ENCODE measurements around the gene VIPR2.

The VIPR2 gene

DNA sequence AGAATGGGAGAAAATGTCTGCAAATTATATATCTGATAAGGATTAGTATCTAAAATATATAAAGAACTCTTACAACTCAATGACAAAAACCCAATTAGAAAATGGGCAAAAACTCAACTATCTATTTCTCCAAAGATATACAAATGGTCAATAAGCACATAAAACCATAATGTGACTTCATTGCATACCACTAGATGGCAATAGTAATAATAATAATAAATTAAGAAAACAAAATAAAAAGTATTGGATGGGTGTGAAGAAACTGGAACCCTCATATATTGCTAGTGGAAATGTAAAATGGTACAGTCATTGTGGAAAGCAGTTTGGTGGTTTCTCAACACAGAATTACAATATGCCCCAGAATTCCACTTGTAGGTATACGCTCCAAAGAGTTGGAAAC, 98.8 kb downstream of the VIPR2 start:
- no peak for DNase-seq (ENCODE audit: extremely low read depth, low read depth)

DNA sequence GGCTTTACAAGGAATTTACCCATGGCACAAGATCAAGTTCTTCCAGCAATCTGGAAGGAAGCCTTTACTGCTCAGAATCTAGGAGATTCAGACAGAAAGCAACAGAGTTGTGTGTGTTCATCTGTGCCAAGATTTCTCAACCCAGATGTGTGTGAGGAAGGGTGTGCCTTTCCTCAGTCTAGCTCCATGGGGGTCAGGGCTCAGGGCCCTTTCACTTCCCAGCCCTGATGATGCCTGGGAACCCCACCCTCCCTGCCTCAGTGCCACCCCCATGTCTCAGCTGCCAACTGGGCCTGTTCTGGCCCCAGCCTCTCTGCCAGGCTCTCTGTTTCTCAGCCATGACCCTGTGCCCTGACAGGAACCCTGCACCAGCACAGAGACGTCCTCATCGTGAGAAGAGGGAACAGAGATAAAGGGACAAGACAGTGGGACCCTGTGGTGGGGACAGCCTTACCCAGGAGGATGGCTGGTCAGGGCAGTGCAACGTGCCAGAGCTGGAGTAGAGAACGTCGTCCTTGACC, 102.0 kb downstream of the VIPR2 start:
- TF ChIP-seq, protein P1, sequence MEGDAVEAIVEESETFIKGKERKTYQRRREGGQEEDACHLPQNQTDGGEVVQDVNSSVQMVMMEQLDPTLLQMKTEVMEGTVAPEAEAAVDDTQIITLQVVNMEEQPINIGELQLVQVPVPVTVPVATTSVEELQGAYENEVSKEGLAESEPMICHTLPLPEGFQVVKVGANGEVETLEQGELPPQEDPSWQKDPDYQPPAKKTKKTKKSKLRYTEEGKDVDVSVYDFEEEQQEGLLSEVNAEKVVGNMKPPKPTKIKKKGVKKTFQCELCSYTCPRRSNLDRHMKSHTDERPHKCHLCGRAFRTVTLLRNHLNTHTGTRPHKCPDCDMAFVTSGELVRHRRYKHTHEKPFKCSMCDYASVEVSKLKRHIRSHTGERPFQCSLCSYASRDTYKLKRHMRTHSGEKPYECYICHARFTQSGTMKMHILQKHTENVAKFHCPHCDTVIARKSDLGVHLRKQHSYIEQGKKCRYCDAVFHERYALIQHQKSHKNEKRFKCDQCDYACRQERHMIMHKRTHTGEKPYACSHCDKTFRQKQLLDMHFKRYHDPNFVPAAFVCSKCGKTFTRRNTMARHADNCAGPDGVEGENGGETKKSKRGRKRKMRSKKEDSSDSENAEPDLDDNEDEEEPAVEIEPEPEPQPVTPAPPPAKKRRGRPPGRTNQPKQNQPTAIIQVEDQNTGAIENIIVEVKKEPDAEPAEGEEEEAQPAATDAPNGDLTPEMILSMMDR (IDR thresholded peaks at IDR 0.05; ENCODE audit: low read depth, low read length): no peak
- no peak for DNase-seq (ENCODE audit: extremely low read depth, low read depth)

More for the DNA sequence above, 98.8 kb downstream of the VIPR2 start:
- TF ChIP-seq, protein P1 (IDR thresholded peaks at IDR 0.05; ENCODE audit: low read depth, low read length): no peak

DNA sequence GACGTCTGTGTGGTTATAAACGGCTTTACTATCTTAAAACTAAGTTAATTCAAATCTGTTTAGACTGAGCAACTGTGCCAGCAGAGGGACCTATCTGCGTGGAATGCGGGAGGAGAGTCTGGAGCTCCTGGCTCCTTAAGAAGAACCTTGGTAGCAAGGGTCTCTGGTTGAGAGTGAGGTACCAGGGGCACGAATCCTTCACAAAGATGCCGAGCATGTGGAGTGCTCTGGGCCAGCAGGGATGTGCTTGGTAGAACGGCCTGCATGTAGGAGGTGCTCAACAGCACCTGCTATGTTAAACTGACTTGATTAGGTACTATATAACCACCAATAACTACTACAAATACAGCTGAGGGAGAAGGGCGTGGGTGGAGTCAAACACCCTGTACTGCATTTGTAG, 102.6 kb downstream of the VIPR2 start:
- no peak for DNase-seq (ENCODE audit: extremely low read depth, low read depth)
- TF ChIP-seq, protein P1 (IDR thresholded peaks at IDR 0.05; ENCODE audit: low read depth, low read length): no peak

DNA sequence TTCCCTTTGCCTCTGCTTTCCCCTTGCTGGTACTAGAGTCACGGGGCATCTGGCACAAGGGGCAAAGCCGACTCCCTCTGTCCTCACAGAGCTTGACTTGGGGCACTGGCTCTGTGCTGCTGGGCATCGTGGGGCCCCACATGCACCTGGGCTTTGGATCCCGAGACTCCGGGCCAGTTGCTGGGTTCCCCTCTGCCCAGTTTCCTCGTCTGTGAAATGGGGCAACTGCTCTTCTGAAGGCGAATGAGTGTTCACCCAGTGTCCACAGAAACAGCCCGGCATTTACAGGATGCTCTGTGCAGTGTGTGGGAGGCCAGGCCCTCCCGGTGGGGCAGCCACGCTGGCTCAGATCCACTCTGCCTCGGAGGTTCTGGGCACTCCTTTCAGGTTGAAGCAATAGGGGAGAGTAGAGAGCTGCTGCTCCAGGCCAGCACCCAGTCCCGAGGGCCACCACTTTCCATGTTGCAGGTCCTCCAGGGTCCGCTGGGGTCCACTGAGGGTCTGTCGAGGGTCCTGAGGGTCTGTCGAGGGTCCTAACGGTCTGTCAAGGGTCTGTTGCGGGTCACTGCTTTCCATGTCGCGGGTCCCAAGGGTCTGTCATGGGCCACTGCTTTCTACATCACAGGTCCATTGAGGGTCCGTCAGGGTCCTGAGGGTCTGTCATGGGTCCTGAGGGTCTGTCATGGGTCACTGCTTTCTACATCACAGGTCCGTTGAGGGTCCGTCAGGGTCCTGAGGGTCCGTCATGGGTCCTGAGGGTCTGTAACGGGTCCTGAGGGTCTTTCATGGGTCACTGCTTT, 103.6 kb downstream of the VIPR2 start:
- no peak for DNase-seq (ENCODE audit: extremely low read depth, low read depth)
- TF ChIP-seq, protein P1 (IDR thresholded peaks at IDR 0.05; ENCODE audit: low read depth, low read length): no peak

DNA sequence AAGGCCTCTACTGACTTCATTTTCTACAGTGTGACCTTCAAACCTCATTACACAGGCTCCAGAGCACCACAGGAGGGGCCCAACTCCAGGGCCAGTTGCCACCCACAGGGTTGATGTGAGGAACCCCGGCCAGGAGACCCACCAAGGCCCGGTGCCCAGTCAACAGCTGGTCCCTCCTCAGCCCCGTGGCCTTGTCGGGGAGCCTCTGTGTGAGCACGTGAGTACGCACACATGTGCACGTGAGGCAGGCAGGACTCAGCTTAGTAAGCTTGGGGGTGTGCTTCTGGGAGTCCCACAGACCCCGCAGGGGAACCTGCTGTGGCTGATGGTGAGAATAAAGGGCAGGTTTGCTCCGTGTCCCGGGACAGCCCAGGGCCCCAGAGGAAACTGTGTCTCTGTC, 104.5 kb downstream of the VIPR2 start:
- TF ChIP-seq, protein P1 (IDR thresholded peaks at IDR 0.05; ENCODE audit: low read depth, low read length): no peak
- no peak for DNase-seq (ENCODE audit: extremely low read depth, low read depth)

DNA sequence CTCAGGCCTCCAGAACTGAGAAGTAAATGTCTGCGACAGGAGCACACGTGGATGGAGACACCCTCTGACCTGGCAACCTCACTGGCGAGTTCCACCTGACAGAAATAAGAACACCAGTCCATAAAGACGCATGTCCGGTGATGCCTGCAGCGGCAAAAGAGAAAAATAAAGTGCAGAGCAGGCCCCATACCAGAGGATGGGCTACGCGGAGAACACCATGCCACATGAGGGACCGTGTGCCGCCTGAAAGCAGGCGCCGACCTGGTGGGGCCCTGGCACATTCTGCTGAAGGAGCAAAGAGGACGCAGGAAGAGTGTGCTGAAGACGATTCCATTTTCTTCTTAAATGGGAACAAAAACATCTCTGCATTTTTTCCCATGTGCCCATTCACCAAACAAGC, 105.0 kb downstream of the VIPR2 start:
- TF ChIP-seq, protein P1 (IDR thresholded peaks at IDR 0.05; ENCODE audit: low read depth, low read length): no peak
- no peak for DNase-seq (ENCODE audit: extremely low read depth, low read depth)

DNA sequence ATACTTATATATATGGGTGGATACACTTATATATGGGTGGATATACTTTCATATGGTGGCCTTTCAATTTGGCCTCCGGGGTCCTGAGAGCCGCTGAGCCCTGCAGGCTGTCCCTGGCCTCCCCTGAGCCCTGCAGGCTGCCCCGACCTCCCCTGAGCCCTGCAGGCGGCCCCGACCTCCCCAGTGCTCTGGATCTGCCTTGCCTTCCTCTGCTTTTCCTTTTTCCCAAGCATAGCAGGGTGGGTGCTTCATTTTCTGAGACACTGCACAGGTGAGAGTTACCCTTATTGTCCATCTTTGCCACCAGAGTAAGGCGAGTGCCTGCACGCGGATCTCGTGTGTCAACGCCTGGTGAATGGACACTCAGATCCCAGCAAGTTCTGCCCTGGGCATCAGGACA, 106.6 kb downstream of the VIPR2 start:
- TF ChIP-seq, protein P1 (IDR thresholded peaks at IDR 0.05; ENCODE audit: low read depth, low read length): no peak
- no peak for DNase-seq (ENCODE audit: extremely low read depth, low read depth)

All from AG09319 (cell line).